IMR-90 (cell line): ENCODE results near the gene CST3. TPM values are rescaled to one million over a fixed set of nuclear protein-coding genes. Genes with fewer than 3 reads are reported as not detected.

Experiments used
- ATAC-seq: fragments of 200-7000 bp; cut with Tn5 transposase; 2 replicates; pipeline ENCODE4 v1.9.1; 2020; ENCODE audit warnings: low read depth, mild to moderate bottlenecking, moderate library complexity
- BruUV-seq: library from RNA; stranded (reverse); fragments of 400-500 nt; replicated peaks from 2 replicates; lab custom pipeline; 2021; lab: Mats Ljungman, UMichigan
- CTCF ChIA-PET: fragments of 300-600 bp; formaldehyde crosslinking; extraction: SDS; loops from one replicate; lab custom pipeline; 2021; ENCODE audit warnings: antibody characterized with exemption; lab: Yijun Ruan, JAX
- POLR2A ChIA-PET: fragments of 300-600 bp; sonication (Branson Sonifier 250); formaldehyde crosslinking; loops from one replicate; lab custom pipeline; 2022; ENCODE audit warnings: antibody characterized with exemption; ENCODE audit not compliant: unreplicated experiment; lab: Charles Lee
- DNase-seq: peaks from one replicate; pipeline ENCODE4 v3.0.0; 2013
- H2AFZ ChIP-seq: replicated peaks from 2 replicates; pipeline ENCODE3; 2013; ENCODE audit warnings: low read length, mild to moderate bottlenecking; ENCODE audit not compliant: poor library complexity
- H2AK5ac ChIP-seq: 2 replicates; pipeline ENCODE4 v1.6.1; 2013; ENCODE audit warnings: low read depth, low read length, inconsistent platforms
- H2AK9ac ChIP-seq: replicated peaks from 2 replicates; pipeline ENCODE3; 2013; ENCODE audit warnings: mild to moderate bottlenecking, low read depth, low read length, moderate library complexity; ENCODE audit not compliant: poor library complexity
- H2BK120ac ChIP-seq: 2 replicates; pipeline ENCODE4 v1.6.1; 2013; ENCODE audit warnings: low read depth, low read length, inconsistent platforms
- H2BK15ac ChIP-seq: 3 replicates; pipeline ENCODE4 v1.6.1; 2013; ENCODE audit warnings: low read depth, low read length, inconsistent platforms
- H2BK20ac ChIP-seq: 2 replicates; pipeline ENCODE4 v1.6.1; 2013; ENCODE audit warnings: low read depth, mild to moderate bottlenecking, inconsistent platforms, low read length, moderate library complexity
- H2BK5ac ChIP-seq: 2 replicates; pipeline ENCODE4 v1.6.1; 2013; ENCODE audit warnings: mild to moderate bottlenecking, low read depth, low read length, inconsistent platforms; ENCODE audit not compliant: poor library complexity, severe bottlenecking
- H3K14ac ChIP-seq: replicated peaks from 2 replicates; pipeline ENCODE4 v1.6.1; 2013; ENCODE audit warnings: low read depth, low read length, inconsistent platforms
- H3K18ac ChIP-seq: 2 replicates; pipeline ENCODE4 v1.6.1; 2013; ENCODE audit warnings: low read depth, low read length, control low read depth
- H3K23ac ChIP-seq: 2 replicates; pipeline ENCODE4 v1.6.1; 2013; ENCODE audit warnings: low read depth, low read length, inconsistent platforms
- H3K27ac ChIP-seq: 2 replicates; pipeline ENCODE4 v1.5.1; 2013; ENCODE audit warnings: mild to moderate bottlenecking, control low read depth, low read length; ENCODE audit not compliant: insufficient read depth
- H3K27me3 ChIP-seq: 2 replicates; pipeline ENCODE4 v1.6.1; 2013; ENCODE audit warnings: low read length; ENCODE audit not compliant: control insufficient read depth, insufficient read depth
- H3K36me3 ChIP-seq: 2 replicates; pipeline ENCODE4 v1.6.1; 2013; ENCODE audit warnings: low read length, mixed read lengths; ENCODE audit not compliant: control insufficient read depth, insufficient read depth
- H3K4ac ChIP-seq: 2 replicates; pipeline ENCODE4 v1.6.1; 2013; ENCODE audit warnings: low read depth, low read length, inconsistent platforms
- H3K4me1 ChIP-seq: 2 replicates; pipeline ENCODE4 v1.6.1; 2013; ENCODE audit warnings: low read length, mixed read lengths; ENCODE audit not compliant: control insufficient read depth, insufficient read depth
- H3K4me2 ChIP-seq: 2 replicates; pipeline ENCODE4 v1.6.1; 2013; ENCODE audit warnings: low read depth, mild to moderate bottlenecking, control low read depth, low read length, moderate library complexity
- H3K4me3 ChIP-seq: 2 replicates; pipeline ENCODE4 v1.5.1; 2013; ENCODE audit warnings: low read depth, mild to moderate bottlenecking, control low read depth, low read length, moderate library complexity; ENCODE audit not compliant: insufficient read depth
- H3K56ac ChIP-seq: 2 replicates; pipeline ENCODE4 v1.6.1; 2013; ENCODE audit warnings: low read length, inconsistent platforms; ENCODE audit not compliant: insufficient read depth; ENCODE audit errors: extremely low read depth
- H3K79me1 ChIP-seq, 2 experiments: 2 replicates each; pipeline ENCODE4 v1.6.1; 2013; ENCODE audit warnings: low read length in 2 of 2, inconsistent platforms in 1 of 2, low read depth in 1 of 2
- H3K9ac ChIP-seq: 2 replicates; pipeline ENCODE4 v1.6.1; 2013; ENCODE audit warnings: low read depth, low read length, control low read depth
- H3K9me1 ChIP-seq: 2 replicates; pipeline ENCODE4 v1.6.1; 2013; ENCODE audit warnings: low read length, inconsistent platforms; ENCODE audit not compliant: insufficient read depth
- H3K9me3 ChIP-seq: 2 replicates; pipeline ENCODE4 v1.6.1; 2013; ENCODE audit warnings: low read length; ENCODE audit not compliant: control insufficient read depth, insufficient read depth
- H4K20me1 ChIP-seq: 2 replicates; pipeline ENCODE4 v1.6.1; 2013; ENCODE audit warnings: low read length, inconsistent platforms; ENCODE audit not compliant: insufficient read depth
- H4K5ac ChIP-seq: 2 replicates; pipeline ENCODE4 v1.6.1; 2013; ENCODE audit warnings: mild to moderate bottlenecking, low read depth, low read length, control low read depth
- H4K8ac ChIP-seq, 2 experiments: 2 replicates each; pipeline ENCODE4 v1.6.1; 2013; ENCODE audit warnings: low read depth in 2 of 2, low read length in 2 of 2, control low read depth in 1 of 2, inconsistent platforms in 1 of 2
- H4K91ac ChIP-seq: 2 replicates; pipeline ENCODE4 v1.6.1; 2013; ENCODE audit warnings: low read depth, low read length, inconsistent platforms; ENCODE audit not compliant: insufficient read depth
- BHLHE40 ChIP-seq: fragments of 150-350 bp; IDR thresholded peaks from 2 replicates; pipeline ENCODE4 v1.6.1; 2016; ENCODE audit warnings: mild to moderate bottlenecking, low read depth, low read length
- CEBPB ChIP-seq: IDR thresholded peaks from 2 replicates; pipeline ENCODE4 v1.6.1; 2012; ENCODE audit warnings: low read depth, low read length, improper control_type of control experiment
- CHD1 ChIP-seq: IDR thresholded peaks from 2 replicates; pipeline ENCODE4 v1.6.1; 2012; ENCODE audit warnings: low read depth, low read length, improper control_type of control experiment
- FOS ChIP-seq: fragments of 150-350 bp; IDR thresholded peaks from 2 replicates; pipeline ENCODE4 v1.6.1; 2016; ENCODE audit warnings: low read depth, low read length
- MAFK ChIP-seq: IDR thresholded peaks from 2 replicates; pipeline ENCODE4 v1.6.1; 2012; ENCODE audit warnings: low read depth, low read length, improper control_type of control experiment
- MAZ ChIP-seq: IDR thresholded peaks from 2 replicates; pipeline ENCODE4 v1.6.1; 2012; ENCODE audit warnings: low read depth, mild to moderate bottlenecking, low read length, improper control_type of control experiment, moderate library complexity, borderline replicate concordance
- MXI1 ChIP-seq: IDR thresholded peaks from 2 replicates; pipeline ENCODE4 v1.6.1; 2012; ENCODE audit warnings: low read depth, mild to moderate bottlenecking, low read length, moderate library complexity, borderline replicate concordance
- NFE2L2 ChIP-seq: fragments of 150-350 bp; IDR thresholded peaks from 2 replicates; pipeline ENCODE4 v1.6.1; 2016; ENCODE audit warnings: low read depth, mild to moderate bottlenecking, low read length
- POLR2A ChIP-seq: IDR thresholded peaks from 2 replicates; pipeline ENCODE4 v1.6.1; 2012; ENCODE audit warnings: mild to moderate bottlenecking, low read depth, low read length
- RAD21 ChIP-seq: IDR thresholded peaks from 2 replicates; pipeline ENCODE4 v1.6.1; 2012; ENCODE audit warnings: low read length, improper control_type of control experiment
- RFX5 ChIP-seq: IDR thresholded peaks from 2 replicates; pipeline ENCODE4 v1.8.0; 2012; ENCODE audit warnings: low read depth, mild to moderate bottlenecking, low read length, moderate library complexity
- SMC3 ChIP-seq: fragments of 150-350 bp; IDR thresholded peaks from 2 replicates; pipeline ENCODE4 v1.6.1; 2016; ENCODE audit warnings: low read depth, mild to moderate bottlenecking, antibody characterized with exemption, low read length, moderate library complexity
- WGBS, 2 experiments: methylation state at CpG; one replicate each; pipeline versions ENCODE4 v1.1.5 to v1.1.7; 2013; ENCODE audit warnings: missing lambda C conversion rate in 2 of 2; ENCODE audit not compliant: insufficient read length in 1 of 2; ENCODE audit errors: extremely low coverage in 2 of 2; 5-methylcytosine and 5-hydroxymethylcytosine counted together
- dilution Hi-C: fragments of 300-500 bp; cut with HindIII; formaldehyde crosslinking; loops from one replicate; pipeline ENCODE4 v1.14.3; 2018; ENCODE audit warnings: low sequenced_read_pairs; ENCODE audit not compliant: unreplicated experiment
- in situ Hi-C: fragments of 300-500 bp; cut with MboI; formaldehyde crosslinking; loops from 3 replicates; pipeline ENCODE4 v1.14.3; 2019; ENCODE audit warnings: low sequenced_read_pairs, inconsistent platforms, mixed read lengths
- intact Hi-C: fragments of 100-400 bp; cut with micrococcal nuclease; formaldehyde crosslinking; loops from 2 replicates; pipeline ENCODE4 v1.10.0; 2022
- polyA plus RNA-seq, 3 experiments: library from polyadenylated mRNA; depleted of rRNA; stranded (reverse); fragments of >200 nt; gene quantifications; 2 replicates each; pipeline ENCODE4 v1.2.3, GENCODE V29; 2012; ENCODE audit warnings: low replicate concordance in 1 of 3
- total RNA-seq: library from RNA; depleted of rRNA; stranded (reverse); fragments of >200 nt; gene quantifications from 2 replicates; pipeline ENCODE4 v1.2.3, GENCODE V29; 2012
- TF ChIP-seq, protein P1 (sequence below): fragments of 150-350 bp; IDR thresholded peaks from 2 replicates; pipeline ENCODE4 v1.6.1; 2017; ENCODE audit warnings: mild to moderate bottlenecking, antibody characterized with exemption, low read length, low read depth
- TF ChIP-seq, protein P2 (sequence below): conservative IDR thresholded peaks from 2 replicates; pipeline ENCODE4 v1.5.1; 2012; ENCODE audit warnings: mild to moderate bottlenecking, low read depth, low read length, improper control_type of control experiment
- TF ChIP-seq, protein P3 (sequence below): fragments of 150-350 bp; IDR thresholded peaks from 2 replicates; pipeline ENCODE4 v1.6.1; 2016; ENCODE audit warnings: low read depth, mild to moderate bottlenecking, low read length, moderate library complexity, borderline replicate concordance

The CST3 gene
- total and polyA plus RNA-seq, 2 of the 4 experiments (the other 2 are of a cell fraction) = 26.0 to 471 TPM

DNA sequence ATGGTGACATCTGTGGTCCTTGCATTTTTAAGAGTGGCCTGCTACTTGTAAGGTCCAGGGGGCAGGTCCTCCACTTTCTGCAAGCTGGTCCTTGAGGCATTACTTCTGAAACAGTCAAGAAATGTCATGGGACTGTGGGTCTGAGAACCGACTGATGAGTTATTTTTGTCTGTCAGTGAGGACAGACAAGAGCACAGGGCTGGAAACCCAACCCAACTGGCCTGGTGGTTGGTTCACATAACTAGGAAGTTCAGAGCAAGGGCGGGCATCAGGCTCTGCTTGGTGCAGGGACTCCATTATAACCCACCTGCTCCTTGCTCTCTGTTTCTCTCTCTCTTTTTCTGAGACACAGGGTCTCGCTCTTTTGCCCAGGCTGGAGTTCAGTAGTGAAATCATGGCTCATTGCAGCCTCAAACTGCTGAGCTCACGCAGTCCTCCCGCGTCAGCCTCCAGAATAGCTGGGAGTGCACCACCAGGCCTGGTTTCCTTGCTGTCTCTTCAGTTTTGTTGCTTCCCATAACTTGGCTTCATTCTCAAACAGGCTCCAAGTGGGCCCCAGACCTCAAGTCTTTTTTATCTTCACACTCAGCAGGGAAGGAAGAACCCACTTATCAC lies 9.2 kb downstream of the CST3 start:
- POLR2A ChIA-PET = no interaction called here
- CTCF ChIA-PET = interaction anchor here (0.7 kb wide), 1 partner anchor 209 kb away, joined by 3 read pairs; no protein-coding TSS in a partner anchor
- DNase-seq = no peak

More for the DNA sequence above, 9.2 kb downstream of the CST3 start:
- Histone ChIP-seq H4K8ac (no peak overlapping the region), H3K27me3 (no peaks in the 10 kb centered on the region), H3K36me3 (peaks cover 5% of the 10 kb centered on the region; the same call in 1 of the 2 replicates), H2BK20ac (no peak overlapping the region), H3K4me2 (no peak overlapping the region), H3K4me3 (no peak overlapping the region), H2AK9ac (no peak overlapping the region), H3K9me3 (no peaks in the 10 kb centered on the region), H3K18ac (no peak overlapping the region), H4K5ac (no peak overlapping the region), H2AK5ac (no peak overlapping the region), H2BK120ac (no peak overlapping the region), H4K91ac (no peak overlapping the region), H2BK5ac (no peak overlapping the region), H3K9me1 (no peaks in the 10 kb centered on the region; the same call in 1 of the 2 replicates), H3K4me1 (peaks cover 1% of the 10 kb centered on the region; the same call in 1 of the 2 replicates), H3K23ac (no peak overlapping the region), H2BK15ac (no peak overlapping the region), H3K79me1 (no peaks in the 10 kb centered on the region), H4K20me1 (no peaks in the 10 kb centered on the region), H3K4ac (no peak overlapping the region), H3K27ac (no peak overlapping the region), H2AFZ (no peak overlapping the region), H3K9ac (no peak overlapping the region), H3K56ac (no peak overlapping the region), H3K14ac (no peak overlapping the region)
- intact Hi-C loops (no loop called here), in situ Hi-C loops (loop anchor here (25.0 kb wide), 2 partner anchors 1634 to 1784 kb away; partner anchors contain the start of gene GINS1), dilution Hi-C loops (no loop called here)
- ATAC-seq = no peak
- BruUV-seq = no TSS peak
- TF ChIP-seq, protein P1, sequence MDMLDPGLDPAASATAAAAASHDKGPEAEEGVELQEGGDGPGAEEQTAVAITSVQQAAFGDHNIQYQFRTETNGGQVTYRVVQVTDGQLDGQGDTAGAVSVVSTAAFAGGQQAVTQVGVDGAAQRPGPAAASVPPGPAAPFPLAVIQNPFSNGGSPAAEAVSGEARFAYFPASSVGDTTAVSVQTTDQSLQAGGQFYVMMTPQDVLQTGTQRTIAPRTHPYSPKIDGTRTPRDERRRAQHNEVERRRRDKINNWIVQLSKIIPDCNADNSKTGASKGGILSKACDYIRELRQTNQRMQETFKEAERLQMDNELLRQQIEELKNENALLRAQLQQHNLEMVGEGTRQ = no peak
- TF ChIP-seq FOS = no peak
- no peak for TF ChIP-seq MAFK
- TF ChIP-seq CEBPB = no peak
- TF ChIP-seq CHD1 = no peak
- TF ChIP-seq NFE2L2 = no peak
- TF ChIP-seq RFX5 = no peak
- no peak for TF ChIP-seq POLR2A
- no peak for TF ChIP-seq SMC3
- TF ChIP-seq MAZ = no peak
- TF ChIP-seq RAD21 = no peak
- TF ChIP-seq BHLHE40 = no peak
- TF ChIP-seq, protein P2, sequence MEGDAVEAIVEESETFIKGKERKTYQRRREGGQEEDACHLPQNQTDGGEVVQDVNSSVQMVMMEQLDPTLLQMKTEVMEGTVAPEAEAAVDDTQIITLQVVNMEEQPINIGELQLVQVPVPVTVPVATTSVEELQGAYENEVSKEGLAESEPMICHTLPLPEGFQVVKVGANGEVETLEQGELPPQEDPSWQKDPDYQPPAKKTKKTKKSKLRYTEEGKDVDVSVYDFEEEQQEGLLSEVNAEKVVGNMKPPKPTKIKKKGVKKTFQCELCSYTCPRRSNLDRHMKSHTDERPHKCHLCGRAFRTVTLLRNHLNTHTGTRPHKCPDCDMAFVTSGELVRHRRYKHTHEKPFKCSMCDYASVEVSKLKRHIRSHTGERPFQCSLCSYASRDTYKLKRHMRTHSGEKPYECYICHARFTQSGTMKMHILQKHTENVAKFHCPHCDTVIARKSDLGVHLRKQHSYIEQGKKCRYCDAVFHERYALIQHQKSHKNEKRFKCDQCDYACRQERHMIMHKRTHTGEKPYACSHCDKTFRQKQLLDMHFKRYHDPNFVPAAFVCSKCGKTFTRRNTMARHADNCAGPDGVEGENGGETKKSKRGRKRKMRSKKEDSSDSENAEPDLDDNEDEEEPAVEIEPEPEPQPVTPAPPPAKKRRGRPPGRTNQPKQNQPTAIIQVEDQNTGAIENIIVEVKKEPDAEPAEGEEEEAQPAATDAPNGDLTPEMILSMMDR = no peak
- TF ChIP-seq MXI1 = no peak
- TF ChIP-seq, protein P3, sequence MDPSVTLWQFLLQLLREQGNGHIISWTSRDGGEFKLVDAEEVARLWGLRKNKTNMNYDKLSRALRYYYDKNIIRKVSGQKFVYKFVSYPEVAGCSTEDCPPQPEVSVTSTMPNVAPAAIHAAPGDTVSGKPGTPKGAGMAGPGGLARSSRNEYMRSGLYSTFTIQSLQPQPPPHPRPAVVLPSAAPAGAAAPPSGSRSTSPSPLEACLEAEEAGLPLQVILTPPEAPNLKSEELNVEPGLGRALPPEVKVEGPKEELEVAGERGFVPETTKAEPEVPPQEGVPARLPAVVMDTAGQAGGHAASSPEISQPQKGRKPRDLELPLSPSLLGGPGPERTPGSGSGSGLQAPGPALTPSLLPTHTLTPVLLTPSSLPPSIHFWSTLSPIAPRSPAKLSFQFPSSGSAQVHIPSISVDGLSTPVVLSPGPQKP = no peak
- 95% methylated on average over 4 of the region's 6 CpGs; no CpG with 5 or more reads in 1 of the 2 experiments for WGBS, 2 experiments
